SK-N-SH (cell line): ENCODE data around the gene FCER2.

ENCODE experiments used
- USF1 ChIP-seq: IDR thresholded peaks from 2 replicates; pipeline ENCODE4 v1.4.0; 2012; ENCODE audit warnings: low read depth, borderline replicate concordance
- TF ChIP-seq, protein P1 (sequence below): fragments of 200-600 bp; sonication (generic); IDR thresholded peaks from 2 replicates; pipeline ENCODE4 v1.6.1; 2017; ENCODE audit warnings: antibody characterized with exemption, mild to moderate bottlenecking, moderate library complexity

GRCh38 chr19:7697721-7698287, 4.1 kb downstream of the FCER2 start:
- TF ChIP-seq USF1 = no peak
- TF ChIP-seq, protein P1, sequence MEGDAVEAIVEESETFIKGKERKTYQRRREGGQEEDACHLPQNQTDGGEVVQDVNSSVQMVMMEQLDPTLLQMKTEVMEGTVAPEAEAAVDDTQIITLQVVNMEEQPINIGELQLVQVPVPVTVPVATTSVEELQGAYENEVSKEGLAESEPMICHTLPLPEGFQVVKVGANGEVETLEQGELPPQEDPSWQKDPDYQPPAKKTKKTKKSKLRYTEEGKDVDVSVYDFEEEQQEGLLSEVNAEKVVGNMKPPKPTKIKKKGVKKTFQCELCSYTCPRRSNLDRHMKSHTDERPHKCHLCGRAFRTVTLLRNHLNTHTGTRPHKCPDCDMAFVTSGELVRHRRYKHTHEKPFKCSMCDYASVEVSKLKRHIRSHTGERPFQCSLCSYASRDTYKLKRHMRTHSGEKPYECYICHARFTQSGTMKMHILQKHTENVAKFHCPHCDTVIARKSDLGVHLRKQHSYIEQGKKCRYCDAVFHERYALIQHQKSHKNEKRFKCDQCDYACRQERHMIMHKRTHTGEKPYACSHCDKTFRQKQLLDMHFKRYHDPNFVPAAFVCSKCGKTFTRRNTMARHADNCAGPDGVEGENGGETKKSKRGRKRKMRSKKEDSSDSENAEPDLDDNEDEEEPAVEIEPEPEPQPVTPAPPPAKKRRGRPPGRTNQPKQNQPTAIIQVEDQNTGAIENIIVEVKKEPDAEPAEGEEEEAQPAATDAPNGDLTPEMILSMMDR = no peak
